ENCODE measurements around the gene KCNH4. TPM values are rescaled to one million over a fixed set of nuclear protein-coding genes. Genes with fewer than 3 reads are reported as not detected.

KCNH4 gene
- total and polyA plus RNA-seq, 2 of the 13 experiments (the other 11 are each of a cell fraction or from before 2014, with no cell fraction given): 0.01 to 0.09 TPM

GRCh38 chr17:42120770-42121769 lies 59.9 kb downstream of the KCNH4 start, which contains the start of gene KAT2A (continued):
- TF ChIP-seq FOXP4 (CRISPR knock-in tag; IDR thresholded peaks at IDR 0.05): 0 out of 2 replicates have a peak, but pooled peaks have one; percentile 22
- no peak for TF ChIP-seq ZNF672 (CRISPR knock-in tag; IDR thresholded peaks at IDR 0.05)
- TF ChIP-seq KDM2A (CRISPR knock-in tag; IDR thresholded peaks at IDR 0.05; ENCODE audit: borderline replicate concordance, low read depth): peak; percentile 92
- TF ChIP-seq KLF6 (CRISPR knock-in tag; IDR thresholded peaks at IDR 0.05): 0 out of 2 replicates have a peak, but pooled peaks have one; percentile 23
- TF ChIP-seq ZNF160 (CRISPR knock-in tag; IDR thresholded peaks at IDR 0.05): no peak
- TF ChIP-seq ZNF614 (CRISPR knock-in tag; IDR thresholded peaks at IDR 0.05; ENCODE audit: borderline replicate concordance): no peak
- no peak for TF ChIP-seq SMAD1 (CRISPR knock-in tag; IDR thresholded peaks at IDR 0.05; ENCODE audit: borderline replicate concordance, low read depth)
- no peak for TF ChIP-seq SOX5 (CRISPR knock-in tag; IDR thresholded peaks at IDR 0.05; ENCODE audit: borderline replicate concordance)
- no peak for TF ChIP-seq TRAFD1 (CRISPR knock-in tag; IDR thresholded peaks at IDR 0.05; ENCODE audit: borderline replicate concordance)
- peak; percentile 55 for TF ChIP-seq TEAD3 (CRISPR knock-in tag; optimal IDR thresholded peaks at IDR 0.05; ENCODE audit: borderline replicate concordance)
- peak; percentile 59; the same call in 1 of the 2 replicates for TF ChIP-seq ZBTB42 (CRISPR knock-in tag; IDR thresholded peaks at IDR 0.05)
- peak; percentile 49; the same call in 1 of the 2 replicates for TF ChIP-seq MED1 (CRISPR knock-in tag; IDR thresholded peaks at IDR 0.05)
- 0 out of 2 replicates have a peak, but pooled peaks have one; percentile 23 for TF ChIP-seq DZIP1 (CRISPR knock-in tag; IDR thresholded peaks at IDR 0.05)
- TF ChIP-seq NKX3-1 (CRISPR knock-in tag; IDR thresholded peaks at IDR 0.05): 0 out of 2 replicates have a peak, but pooled peaks have one; percentile 38
- peak; percentile 99 for TF ChIP-seq THAP11 (CRISPR knock-in tag; IDR thresholded peaks at IDR 0.05)
- peak; percentile 46; the same call in 1 of the 2 replicates for TF ChIP-seq ZNF331 (CRISPR knock-in tag; IDR thresholded peaks at IDR 0.05)
- TF ChIP-seq KAT7 (CRISPR knock-in tag; IDR thresholded peaks at IDR 0.05; ENCODE audit: borderline replicate concordance): no peak; the same call in 1 of the 2 replicates
- TF ChIP-seq ZNF580 (CRISPR knock-in tag; IDR thresholded peaks at IDR 0.05; ENCODE audit: borderline replicate concordance, low read depth): peak; percentile 56; the same call in 1 of the 2 replicates
- 0 out of 2 replicates have a peak, but pooled peaks have one; percentile 26 for TF ChIP-seq CTCF (CRISPR knock-in tag; IDR thresholded peaks at IDR 0.05)
- peak; percentile 74; the same call in 1 of the 2 replicates for TF ChIP-seq ZSCAN21 (CRISPR knock-in tag; IDR thresholded peaks at IDR 0.05; ENCODE audit: borderline replicate concordance)

All from HepG2 (cell line).